ENCODE results near the gene EMD.

- TF ChIP-seq, protein P1, sequence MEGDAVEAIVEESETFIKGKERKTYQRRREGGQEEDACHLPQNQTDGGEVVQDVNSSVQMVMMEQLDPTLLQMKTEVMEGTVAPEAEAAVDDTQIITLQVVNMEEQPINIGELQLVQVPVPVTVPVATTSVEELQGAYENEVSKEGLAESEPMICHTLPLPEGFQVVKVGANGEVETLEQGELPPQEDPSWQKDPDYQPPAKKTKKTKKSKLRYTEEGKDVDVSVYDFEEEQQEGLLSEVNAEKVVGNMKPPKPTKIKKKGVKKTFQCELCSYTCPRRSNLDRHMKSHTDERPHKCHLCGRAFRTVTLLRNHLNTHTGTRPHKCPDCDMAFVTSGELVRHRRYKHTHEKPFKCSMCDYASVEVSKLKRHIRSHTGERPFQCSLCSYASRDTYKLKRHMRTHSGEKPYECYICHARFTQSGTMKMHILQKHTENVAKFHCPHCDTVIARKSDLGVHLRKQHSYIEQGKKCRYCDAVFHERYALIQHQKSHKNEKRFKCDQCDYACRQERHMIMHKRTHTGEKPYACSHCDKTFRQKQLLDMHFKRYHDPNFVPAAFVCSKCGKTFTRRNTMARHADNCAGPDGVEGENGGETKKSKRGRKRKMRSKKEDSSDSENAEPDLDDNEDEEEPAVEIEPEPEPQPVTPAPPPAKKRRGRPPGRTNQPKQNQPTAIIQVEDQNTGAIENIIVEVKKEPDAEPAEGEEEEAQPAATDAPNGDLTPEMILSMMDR (IDR thresholded peaks at IDR 0.05): no peak
- TF ChIP-seq ZFX (IDR thresholded peaks at IDR 0.05; ENCODE audit: borderline replicate concordance): no peak
These were observed 2.3 kb upstream of the EMD start for GRCh38 chrX:154376774-154377173.
